ENCODE results near the gene MAP10.

Gene MAP10

DNA sequence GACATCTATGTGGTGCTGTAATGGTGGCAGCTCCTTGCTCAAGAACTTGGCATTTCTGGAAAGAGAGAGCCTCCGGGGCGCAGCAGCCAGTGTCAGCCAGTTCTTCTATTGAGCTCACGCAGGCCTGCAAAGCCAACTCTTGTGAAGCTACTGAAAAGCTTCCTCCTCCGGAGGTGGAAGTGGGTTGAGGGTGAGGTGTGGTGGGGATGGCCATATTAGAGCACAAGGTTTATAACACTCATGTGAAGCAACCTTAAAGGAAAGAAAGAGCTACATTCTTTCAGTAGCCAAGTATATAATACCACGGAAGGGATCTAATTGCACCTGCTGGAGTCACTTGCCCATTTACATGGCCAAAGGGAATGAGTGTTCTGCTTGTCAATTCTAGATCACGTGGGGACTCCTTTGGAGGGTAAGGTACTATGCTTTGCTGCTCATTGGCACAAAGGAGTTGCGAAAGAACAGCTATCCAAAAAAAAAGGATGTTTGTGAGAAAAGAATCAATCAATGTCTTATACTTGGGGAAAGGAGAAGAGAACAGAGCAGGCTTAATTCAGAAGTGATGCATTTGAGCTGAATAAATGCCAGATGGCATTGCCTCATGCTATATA is 18.3 kb upstream of the MAP10 start:
- TF ChIP-seq, protein P1, sequence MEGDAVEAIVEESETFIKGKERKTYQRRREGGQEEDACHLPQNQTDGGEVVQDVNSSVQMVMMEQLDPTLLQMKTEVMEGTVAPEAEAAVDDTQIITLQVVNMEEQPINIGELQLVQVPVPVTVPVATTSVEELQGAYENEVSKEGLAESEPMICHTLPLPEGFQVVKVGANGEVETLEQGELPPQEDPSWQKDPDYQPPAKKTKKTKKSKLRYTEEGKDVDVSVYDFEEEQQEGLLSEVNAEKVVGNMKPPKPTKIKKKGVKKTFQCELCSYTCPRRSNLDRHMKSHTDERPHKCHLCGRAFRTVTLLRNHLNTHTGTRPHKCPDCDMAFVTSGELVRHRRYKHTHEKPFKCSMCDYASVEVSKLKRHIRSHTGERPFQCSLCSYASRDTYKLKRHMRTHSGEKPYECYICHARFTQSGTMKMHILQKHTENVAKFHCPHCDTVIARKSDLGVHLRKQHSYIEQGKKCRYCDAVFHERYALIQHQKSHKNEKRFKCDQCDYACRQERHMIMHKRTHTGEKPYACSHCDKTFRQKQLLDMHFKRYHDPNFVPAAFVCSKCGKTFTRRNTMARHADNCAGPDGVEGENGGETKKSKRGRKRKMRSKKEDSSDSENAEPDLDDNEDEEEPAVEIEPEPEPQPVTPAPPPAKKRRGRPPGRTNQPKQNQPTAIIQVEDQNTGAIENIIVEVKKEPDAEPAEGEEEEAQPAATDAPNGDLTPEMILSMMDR (IDR thresholded peaks at IDR 0.05; ENCODE audit: borderline replicate concordance, extremely low read depth, low read length, poor library complexity, severe bottlenecking): no peak
- TF ChIP-seq EZH2 (IDR thresholded peaks at IDR 0.05; ENCODE audit: borderline replicate concordance, low read depth, low read length, severe bottlenecking): no peak
- Histone ChIP-seq H4K20me1 (ENCODE audit: insufficient read depth, low read length) (no peaks in the 10 kb centered on the region), H3K4me1 (ENCODE audit: insufficient read depth, low read length) (no peaks in the 10 kb centered on the region), H3K79me2 (ENCODE audit: insufficient read depth, low read length) (no peaks in the 10 kb centered on the region), H3K4me3 (ENCODE audit: low read depth in 1 of 2, low read length in 2 of 2) (no peak overlapping the region), H3K36me3 (ENCODE audit: insufficient read depth, low read length) (no peaks in the 10 kb centered on the region), H3K9me3 (ENCODE audit: insufficient read depth, low read length, severe bottlenecking) (no peaks in the 10 kb centered on the region), H3K9ac (ENCODE audit: low read depth, low read length) (no peak overlapping the region), H3K27ac (ENCODE audit: low read length) (no peak overlapping the region), H3K4me2 (ENCODE audit: insufficient read depth, low read length) (no peak overlapping the region), H2AFZ (ENCODE audit: low read depth, low read length) (no peak overlapping the region), H3K27me3 (ENCODE audit: insufficient read depth, low read length, poor library complexity) (no peaks in the 10 kb centered on the region)
- ATAC-seq (ENCODE audit: insufficient read depth, low read depth) (no peak), DNase-seq (no peak)

DNA sequence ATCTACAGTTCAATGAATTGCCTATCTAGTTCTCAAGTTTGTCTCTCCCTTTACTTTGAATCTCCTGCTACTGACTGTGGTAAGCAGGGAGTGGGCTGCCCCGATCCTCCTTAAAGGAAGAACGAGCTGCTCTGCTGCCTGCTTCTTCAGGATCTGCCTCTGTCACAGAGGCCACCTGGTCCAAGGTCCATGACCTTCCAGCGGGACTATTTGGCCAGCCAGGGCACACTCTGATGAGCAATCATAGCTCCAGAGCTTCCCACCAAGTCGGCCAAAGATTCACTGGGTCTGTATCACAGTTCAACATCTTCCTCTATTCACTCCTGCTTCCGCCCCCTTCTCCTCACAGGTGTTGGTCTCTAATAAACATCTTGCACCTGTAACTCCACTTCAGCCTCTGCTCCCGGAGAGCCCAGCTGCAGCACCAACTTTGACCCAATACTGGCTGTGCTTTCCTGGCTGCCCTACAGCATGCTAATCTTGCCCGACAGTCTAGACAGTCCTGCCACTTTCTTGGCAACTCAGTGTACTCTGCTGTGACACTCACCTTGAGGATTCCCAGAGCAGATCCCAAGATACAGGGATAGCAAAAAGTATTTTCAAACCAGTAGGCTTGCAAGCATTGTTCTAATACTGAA is 16.9 kb upstream of the MAP10 start:
- Histone ChIP-seq H3K27me3 (ENCODE audit: insufficient read depth, low read length, poor library complexity) (no peaks in the 10 kb centered on the region), H2AFZ (ENCODE audit: low read depth, low read length) (no peak overlapping the region), H3K9me3 (ENCODE audit: insufficient read depth, low read length, severe bottlenecking) (no peaks in the 10 kb centered on the region), H3K36me3 (ENCODE audit: insufficient read depth, low read length) (no peaks in the 10 kb centered on the region), H3K4me2 (ENCODE audit: insufficient read depth, low read length) (no peak overlapping the region), H3K9ac (ENCODE audit: low read depth, low read length) (no peak overlapping the region), H3K4me1 (ENCODE audit: insufficient read depth, low read length) (peaks cover 7% of the 10 kb centered on the region), H3K79me2 (ENCODE audit: insufficient read depth, low read length) (no peaks in the 10 kb centered on the region), H3K27ac (ENCODE audit: low read length) (no peak overlapping the region), H4K20me1 (ENCODE audit: insufficient read depth, low read length) (no peaks in the 10 kb centered on the region), H3K4me3 (ENCODE audit: low read depth in 1 of 2, low read length in 2 of 2) (no peak overlapping the region)
- TF ChIP-seq EZH2 (IDR thresholded peaks at IDR 0.05; ENCODE audit: borderline replicate concordance, low read depth, low read length, severe bottlenecking): no peak
- TF ChIP-seq, protein P1 (IDR thresholded peaks at IDR 0.05; ENCODE audit: borderline replicate concordance, extremely low read depth, low read length, poor library complexity, severe bottlenecking): no peak
- DNase-seq (no peak), ATAC-seq (ENCODE audit: insufficient read depth, low read depth) (no peak)

DNA sequence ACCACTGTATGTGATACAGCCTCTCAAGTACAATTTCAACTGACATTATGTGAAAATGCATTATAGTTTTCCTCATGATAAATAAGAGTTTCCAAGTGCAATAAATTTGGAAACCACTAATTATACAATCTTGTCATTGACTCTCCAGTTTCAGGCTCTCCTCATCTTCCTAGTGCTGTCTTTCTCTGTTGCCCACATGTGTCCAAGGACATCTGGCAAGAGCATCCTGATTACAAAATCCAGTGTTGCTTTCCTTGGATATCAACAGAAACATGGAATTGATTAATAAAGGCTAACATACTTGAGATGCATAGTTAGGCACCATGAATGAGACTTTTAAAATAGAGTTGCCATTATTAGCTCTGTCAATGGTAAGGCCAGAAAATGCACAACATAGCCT is 15.6 kb upstream of the MAP10 start:
- H3K27ac ChIP-seq (ENCODE audit: low read length): no peak overlapping the region
- H3K79me2 ChIP-seq (ENCODE audit: insufficient read depth, low read length): no peaks in the 10 kb centered on the region
- DNase-seq (no peak), ATAC-seq (ENCODE audit: insufficient read depth, low read depth) (no peak)
- H3K4me2 ChIP-seq (ENCODE audit: insufficient read depth, low read length): no peak overlapping the region
- no peaks in the 10 kb centered on the region for H3K27me3 ChIP-seq (ENCODE audit: insufficient read depth, low read length, poor library complexity)
- H3K9ac ChIP-seq (ENCODE audit: low read depth, low read length): no peak overlapping the region
- TF ChIP-seq, protein P1 (IDR thresholded peaks at IDR 0.05; ENCODE audit: borderline replicate concordance, extremely low read depth, low read length, poor library complexity, severe bottlenecking): no peak
- no peak for TF ChIP-seq EZH2 (IDR thresholded peaks at IDR 0.05; ENCODE audit: borderline replicate concordance, low read depth, low read length, severe bottlenecking)
- no peak overlapping the region for H3K4me3 ChIP-seq (ENCODE audit: low read depth in 1 of 2, low read length in 2 of 2)
- H4K20me1 ChIP-seq (ENCODE audit: insufficient read depth, low read length): no peaks in the 10 kb centered on the region
- no peak overlapping the region for H2AFZ ChIP-seq (ENCODE audit: low read depth, low read length)
- peaks cover 20% of the 10 kb centered on the region for H3K4me1 ChIP-seq (ENCODE audit: insufficient read depth, low read length)
- H3K36me3 ChIP-seq (ENCODE audit: insufficient read depth, low read length): no peaks in the 10 kb centered on the region
- no peaks in the 10 kb centered on the region for H3K9me3 ChIP-seq (ENCODE audit: insufficient read depth, low read length, severe bottlenecking)

All from DND-41 (cell line).